ENCODE results near the gene TPMT. TPM values are rescaled to one million over a fixed set of nuclear protein-coding genes. Genes with fewer than 3 reads are reported as not detected.

TPMT gene
- total RNA-seq, 1 experiment from 2014 or later = 19.8 TPM

GRCh38 chr6:18091382-18091781, 63.5 kb downstream of the TPMT start:
- TF ChIP-seq EZH2phosphoT487 (IDR thresholded peaks at IDR 0.05; ENCODE audit: borderline replicate concordance, low read length) (no peak), EZH2 (IDR thresholded peaks at IDR 0.05; ENCODE audit: low read length, unreplicated experiment) (no peak), CTCF (conservative IDR thresholded peaks at IDR 0.05; ENCODE audit: low read depth, low read length) (no peak)
- no TSS peak for BruUV-seq (replicated peaks)
- ATAC-seq = no peak
- no peak overlapping the region for H3K9ac ChIP-seq (ENCODE audit: low read length)
- H3K27me3 ChIP-seq (ENCODE audit: low read length) = no peaks in the 10 kb centered on the region
- H3K79me2 ChIP-seq (ENCODE audit: low read length) = no peaks in the 10 kb centered on the region
- no peak for DNase-seq
- H3K9me2 ChIP-seq (replicated peaks; ENCODE audit: low read length) = no peaks in the 10 kb centered on the region
- intact Hi-C loops (cut with micrococcal nuclease) = no loop called here
- POLR2A ChIA-PET (ENCODE audit: unreplicated experiment) = no interaction called here
- H3K4me1 ChIP-seq (ENCODE audit: insufficient read depth, low read length) = no peaks in the 10 kb centered on the region
- H3K4me3 ChIP-seq (ENCODE audit: low read length) = no peak overlapping the region
- H3K27ac ChIP-seq (ENCODE audit: low read length) = no peak overlapping the region
- H4K20me1 ChIP-seq (ENCODE audit: low read length) = no peaks in the 10 kb centered on the region
- H3F3A ChIP-seq (ENCODE audit: low read length, unreplicated experiment) = no peaks in the 10 kb centered on the region
- H3K4me2 ChIP-seq (ENCODE audit: low read length) = no peak overlapping the region
- H3K9me3 ChIP-seq (ENCODE audit: low read length) = no peaks in the 10 kb centered on the region
- CTCF ChIA-PET = no interaction called here
- no peak overlapping the region for H2AFZ ChIP-seq (ENCODE audit: low read length)
- H3K36me3 ChIP-seq (ENCODE audit: low read depth, low read length) = no peaks in the 10 kb centered on the region

- POLR2A ChIA-PET (ENCODE audit: unreplicated experiment) = no interaction called here
- CTCF ChIA-PET = no interaction called here
- no TSS peak for BruUV-seq (replicated peaks)
Observed at GRCh38 chr6:18090349-18090786, 64.5 kb downstream of the TPMT start.

More at GRCh38 chr6:18090349-18090786, 64.5 kb downstream of the TPMT start:
- DNase-seq (no peak), ATAC-seq (no peak)
- H3K9me2 ChIP-seq (replicated peaks; ENCODE audit: low read length) = no peaks in the 10 kb centered on the region
- H3K4me3 ChIP-seq (ENCODE audit: low read length) = no peak overlapping the region
- no peak overlapping the region for H3K9ac ChIP-seq (ENCODE audit: low read length)
- no peaks in the 10 kb centered on the region for H3K4me1 ChIP-seq (ENCODE audit: insufficient read depth, low read length)
- H3K9me3 ChIP-seq (ENCODE audit: low read length) = no peaks in the 10 kb centered on the region
- no peak overlapping the region for H2AFZ ChIP-seq (ENCODE audit: low read length)
- TF ChIP-seq EZH2phosphoT487 (IDR thresholded peaks at IDR 0.05; ENCODE audit: borderline replicate concordance, low read length) = no peak
- no peak for TF ChIP-seq EZH2 (IDR thresholded peaks at IDR 0.05; ENCODE audit: low read length, unreplicated experiment)
- no peak for TF ChIP-seq CTCF (conservative IDR thresholded peaks at IDR 0.05; ENCODE audit: low read depth, low read length)
- H3K36me3 ChIP-seq (ENCODE audit: low read depth, low read length) = no peaks in the 10 kb centered on the region
- H3K27ac ChIP-seq (ENCODE audit: low read length) = no peak overlapping the region
- H3K27me3 ChIP-seq (ENCODE audit: low read length) = no peaks in the 10 kb centered on the region
- H3K79me2 ChIP-seq (ENCODE audit: low read length) = no peaks in the 10 kb centered on the region
- H3F3A ChIP-seq (ENCODE audit: low read length, unreplicated experiment) = no peaks in the 10 kb centered on the region
- no peaks in the 10 kb centered on the region for H4K20me1 ChIP-seq (ENCODE audit: low read length)
- intact Hi-C loops (cut with micrococcal nuclease) = no loop called here
- no peak overlapping the region for H3K4me2 ChIP-seq (ENCODE audit: low read length)

Measured in PC-3 (cell line).